HepG2 (cell line): ENCODE data around the gene NIP7. TPM values are rescaled to one million over a fixed set of nuclear protein-coding genes. Genes with fewer than 3 reads are reported as not detected.
A peak's percentile ranks its signal among the peaks of the same experiment; 100 is the strongest.

Experiments used
- CCAR2 ChIP-seq: fragments of 200-400 bp; formaldehyde crosslinking; optimal IDR thresholded peaks from 2 replicates; pipeline ENCODE3; 2018; ENCODE audit warnings: low read depth, mild to moderate bottlenecking, low read length, moderate library complexity
- CENPT ChIP-seq: sonication (generic); formaldehyde crosslinking; IDR thresholded peaks from 2 replicates; pipeline ENCODE4 v1.8.0; 2022; ENCODE audit warnings: low read depth, mild to moderate bottlenecking, moderate library complexity, missing genetic modification reagents
- ETV5 ChIP-seq: IDR thresholded peaks from 2 replicates; pipeline ENCODE4 v1.6.1; 2018; ENCODE audit warnings: missing biosample characterization, missing genetic modification reagents, inconsistent platforms, borderline replicate concordance
- GATAD2A ChIP-seq: IDR thresholded peaks from 2 replicates; pipeline ENCODE4 v1.6.1; 2016
- GFI1 ChIP-seq: sonication (generic); formaldehyde crosslinking; IDR thresholded peaks from 2 replicates; pipeline ENCODE4 v1.5.0; 2020; ENCODE audit warnings: missing genetic modification reagents, mild to moderate bottlenecking, borderline replicate concordance
- HNF4A ChIP-seq: sonication (generic); formaldehyde crosslinking; IDR thresholded peaks from 2 replicates; pipeline ENCODE4 v1.4.0; 2020; ENCODE audit warnings: missing genetic modification reagents
- LCORL ChIP-seq, 2 experiments: fragments of 450-650 bp in 1 of 2; sonication (generic) in 1 of 2; formaldehyde crosslinking in 1 of 2; IDR thresholded peaks; 2 replicates each; pipeline versions ENCODE4 v1.5.0 to v1.6.1; 2017 to 2020; ENCODE audit warnings: antibody characterized with exemption in 1 of 2, missing genetic modification reagents in 1 of 2
- NFE2 ChIP-seq: sonication (generic); formaldehyde crosslinking; IDR thresholded peaks from 2 replicates; pipeline ENCODE4 v1.4.0; 2020; ENCODE audit warnings: missing genetic modification reagents
- NR2C2 ChIP-seq: sonication (generic); formaldehyde crosslinking; IDR thresholded peaks from 2 replicates; pipeline ENCODE4 v1.4.0; 2020; ENCODE audit warnings: missing genetic modification reagents, mild to moderate bottlenecking, moderate library complexity, borderline replicate concordance
- SALL2 ChIP-seq: sonication (generic); formaldehyde crosslinking; IDR thresholded peaks from 2 replicates; pipeline ENCODE4 v1.8.1; 2023; ENCODE audit warnings: mild to moderate bottlenecking, missing genetic modification reagents, inconsistent platforms
- SCMH1 ChIP-seq: sonication (generic); formaldehyde crosslinking; IDR thresholded peaks from 2 replicates; pipeline ENCODE4 v1.9.0; 2021; ENCODE audit warnings: missing genetic modification reagents, mild to moderate bottlenecking, borderline replicate concordance
- SP2 ChIP-seq: sonication (generic); formaldehyde crosslinking; IDR thresholded peaks from 2 replicates; pipeline ENCODE4 v1.5.1; 2020; ENCODE audit warnings: mild to moderate bottlenecking, missing genetic modification reagents
- YY1 ChIP-seq: IDR thresholded peaks from 2 replicates; pipeline ENCODE4 v1.6.1; 2011; ENCODE audit warnings: low read length, low read depth, moderate library complexity, mild to moderate bottlenecking; ENCODE audit not compliant: insufficient read depth, insufficient replicate concordance
- ZEB1 ChIP-seq: IDR thresholded peaks from 2 replicates; pipeline ENCODE4 v1.6.1; 2012; ENCODE audit warnings: mild to moderate bottlenecking, low read depth, inconsistent platforms; ENCODE audit not compliant: insufficient replicate concordance
- ZNF234 ChIP-seq: sonication (generic); formaldehyde crosslinking; conservative IDR thresholded peaks from 2 replicates; pipeline ENCODE4 v1.5.1; 2020; ENCODE audit warnings: mild to moderate bottlenecking, missing genetic modification reagents
- ZNF274 ChIP-seq: sonication (generic); formaldehyde crosslinking; IDR thresholded peaks from 2 replicates; pipeline ENCODE4 v1.5.1; 2020; ENCODE audit warnings: mild to moderate bottlenecking, missing genetic modification reagents
- ZNF557 ChIP-seq: sonication (generic); formaldehyde crosslinking; IDR thresholded peaks from 2 replicates; pipeline ENCODE4 v1.4.0; 2020; ENCODE audit warnings: missing genetic modification reagents
- ZNF619 ChIP-seq: sonication (generic); formaldehyde crosslinking; IDR thresholded peaks from 2 replicates; pipeline ENCODE4 v1.4.0; 2020; ENCODE audit warnings: mild to moderate bottlenecking, missing genetic modification reagents
- polyA plus RNA-seq, 8 experiments: library from polyadenylated mRNA; depleted of rRNA in 3 of 8; stranded (reverse) in 7 of 8; unstranded in 1 of 8; fragments of >200 nt; fragmentation: Illumina TruSeq in 4 of 8; extraction: Trizol in 4 of 8; gene quantifications; 2 replicates each; pipeline versions ENCODE4 v1.2.1 to v1.2.3, GENCODE V29; 2011 to 2016; ENCODE audit warnings: low read depth in 4 of 8, missing spikeins in 1 of 8, mixed read lengths in 1 of 8; ENCODE audit not compliant: insufficient read depth in 1 of 8
- total RNA-seq, 5 experiments: library from RNA; depleted of rRNA; stranded (reverse); fragments of >200 nt; fragmentation: Illumina TruSeq; extraction: Trizol; gene quantifications; 2 replicates each; pipeline ENCODE4 v1.2.3, GENCODE V29; 2016; ENCODE audit warnings: low read depth in 1 of 5
- TF ChIP-seq, protein P1 (sequence below), 2 experiments: sonication (generic) in 1 of 2; formaldehyde crosslinking in 1 of 2; IDR thresholded peaks; 2 replicates each; pipeline versions ENCODE4 v1.5.1 to v1.6.1; 2011 to 2020; ENCODE audit warnings: borderline replicate concordance in 1 of 2, low read depth in 1 of 2, low read length in 1 of 2, mild to moderate bottlenecking in 1 of 2, missing genetic modification reagents in 1 of 2, moderate library complexity in 1 of 2
- TF ChIP-seq, protein P2 (sequence below): sonication (generic); formaldehyde crosslinking; conservative IDR thresholded peaks from 2 replicates; pipeline ENCODE4 v1.8.0; 2022; ENCODE audit warnings: low read depth, missing genetic modification reagents
- TF ChIP-seq, protein P3 (sequence below): sonication (generic); formaldehyde crosslinking; conservative IDR thresholded peaks from 2 replicates; pipeline ENCODE4 v1.8.0; 2022; ENCODE audit warnings: mild to moderate bottlenecking, moderate library complexity, missing genetic modification reagents
- TF ChIP-seq, protein P4 (sequence below): sonication (generic); formaldehyde crosslinking; IDR thresholded peaks from 2 replicates; pipeline ENCODE4 v1.4.0; 2020; ENCODE audit warnings: missing genetic modification reagents, low read depth, mild to moderate bottlenecking, borderline replicate concordance

The NIP7 gene
- total and polyA plus RNA-seq, 2 of the 13 experiments (the other 11 are each of a cell fraction or from before 2014, with no cell fraction given), result 15.3 to 114 TPM

DNA sequence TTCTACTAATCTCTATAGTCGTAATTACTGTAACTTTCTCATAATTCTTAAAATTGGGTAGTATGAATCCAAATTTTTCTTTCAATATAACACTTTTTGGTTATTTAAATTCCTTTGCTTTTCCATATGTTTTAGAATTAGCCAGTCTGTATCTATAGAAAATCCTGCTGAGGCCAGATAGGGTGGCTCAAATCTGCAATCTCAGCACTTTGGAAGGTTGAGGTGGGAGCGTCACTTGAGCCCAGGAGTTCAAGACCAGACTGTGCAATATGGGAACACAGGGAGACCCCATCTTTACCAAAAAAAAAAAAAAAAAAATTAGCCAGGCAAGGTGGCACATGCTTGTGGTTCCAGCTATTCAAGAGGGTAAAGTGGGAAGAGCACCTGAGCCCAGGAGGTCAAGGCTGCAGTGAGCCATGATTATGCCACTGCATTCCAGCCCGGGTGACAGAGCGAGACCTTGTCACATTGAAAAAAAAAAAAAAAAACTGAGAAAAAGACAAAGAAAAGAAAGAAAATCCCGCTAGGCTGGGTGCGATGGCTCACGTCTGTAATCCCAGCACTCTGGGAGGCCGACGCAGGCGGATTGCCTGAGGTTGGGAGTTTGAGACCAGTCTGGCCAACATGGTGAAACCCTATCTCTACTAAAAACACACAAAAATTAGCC, 37.0 kb downstream of the NIP7 start (continued):
- TF ChIP-seq, protein P1, sequence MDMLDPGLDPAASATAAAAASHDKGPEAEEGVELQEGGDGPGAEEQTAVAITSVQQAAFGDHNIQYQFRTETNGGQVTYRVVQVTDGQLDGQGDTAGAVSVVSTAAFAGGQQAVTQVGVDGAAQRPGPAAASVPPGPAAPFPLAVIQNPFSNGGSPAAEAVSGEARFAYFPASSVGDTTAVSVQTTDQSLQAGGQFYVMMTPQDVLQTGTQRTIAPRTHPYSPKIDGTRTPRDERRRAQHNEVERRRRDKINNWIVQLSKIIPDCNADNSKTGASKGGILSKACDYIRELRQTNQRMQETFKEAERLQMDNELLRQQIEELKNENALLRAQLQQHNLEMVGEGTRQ (IDR thresholded peaks at IDR 0.05; ENCODE audit: low read depth, low read length), result no peak
- TF ChIP-seq, protein P1 (CRISPR knock-in tag; IDR thresholded peaks at IDR 0.05; ENCODE audit: borderline replicate concordance), result no peak
- TF ChIP-seq, protein P2, sequence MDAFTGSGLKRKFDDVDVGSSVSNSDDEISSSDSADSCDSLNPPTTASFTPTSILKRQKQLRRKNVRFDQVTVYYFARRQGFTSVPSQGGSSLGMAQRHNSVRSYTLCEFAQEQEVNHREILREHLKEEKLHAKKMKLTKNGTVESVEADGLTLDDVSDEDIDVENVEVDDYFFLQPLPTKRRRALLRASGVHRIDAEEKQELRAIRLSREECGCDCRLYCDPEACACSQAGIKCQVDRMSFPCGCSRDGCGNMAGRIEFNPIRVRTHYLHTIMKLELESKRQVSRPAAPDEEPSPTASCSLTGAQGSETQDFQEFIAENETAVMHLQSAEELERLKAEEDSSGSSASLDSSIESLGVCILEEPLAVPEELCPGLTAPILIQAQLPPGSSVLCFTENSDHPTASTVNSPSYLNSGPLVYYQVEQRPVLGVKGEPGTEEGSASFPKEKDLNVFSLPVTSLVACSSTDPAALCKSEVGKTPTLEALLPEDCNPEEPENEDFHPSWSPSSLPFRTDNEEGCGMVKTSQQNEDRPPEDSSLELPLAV, result no peak
- TF ChIP-seq CCAR2, result no peak
- TF ChIP-seq ZNF557 (CRISPR knock-in tag), result no peak
- TF ChIP-seq HNF4A, result peak; percentile 45
- no peak for TF ChIP-seq ZNF619
- no peak for TF ChIP-seq ETV5 (CRISPR knock-in tag)
- 0 out of 2 replicates have a peak, but pooled peaks have one; percentile 39 for TF ChIP-seq LCORL (IDR thresholded peaks at IDR 0.05)
- no peak for TF ChIP-seq LCORL (CRISPR knock-in tag; IDR thresholded peaks at IDR 0.05)
- no peak for TF ChIP-seq ZNF274
- TF ChIP-seq, protein P3, sequence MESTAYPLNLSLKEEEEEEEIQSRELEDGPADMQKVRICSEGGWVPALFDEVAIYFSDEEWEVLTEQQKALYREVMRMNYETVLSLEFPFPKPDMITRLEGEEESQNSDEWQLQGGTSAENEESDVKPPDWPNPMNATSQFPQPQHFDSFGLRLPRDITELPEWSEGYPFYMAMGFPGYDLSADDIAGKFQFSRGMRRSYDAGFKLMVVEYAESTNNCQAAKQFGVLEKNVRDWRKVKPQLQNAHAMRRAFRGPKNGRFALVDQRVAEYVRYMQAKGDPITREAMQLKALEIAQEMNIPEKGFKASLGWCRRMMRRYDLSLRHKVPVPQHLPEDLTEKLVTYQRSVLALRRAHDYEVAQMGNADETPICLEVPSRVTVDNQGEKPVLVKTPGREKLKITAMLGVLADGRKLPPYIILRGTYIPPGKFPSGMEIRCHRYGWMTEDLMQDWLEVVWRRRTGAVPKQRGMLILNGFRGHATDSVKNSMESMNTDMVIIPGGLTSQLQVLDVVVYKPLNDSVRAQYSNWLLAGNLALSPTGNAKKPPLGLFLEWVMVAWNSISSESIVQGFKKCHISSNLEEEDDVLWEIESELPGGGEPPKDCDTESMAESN, result no peak
- TF ChIP-seq NR2C2 (CRISPR knock-in tag), result peak; percentile 54; the same call in 1 of the 2 replicates
- TF ChIP-seq SP2 (CRISPR knock-in tag), result no peak
- no peak for TF ChIP-seq NFE2 (CRISPR knock-in tag)
- no peak for TF ChIP-seq SCMH1
- TF ChIP-seq ZNF234, result no peak
- no peak for TF ChIP-seq ZEB1
- TF ChIP-seq GATAD2A, result peak; percentile 44; the same call in 1 of the 2 replicates
- 0 out of 2 replicates have a peak, but pooled peaks have one; percentile 26 for TF ChIP-seq GFI1 (CRISPR knock-in tag)
- TF ChIP-seq SALL2 (CRISPR knock-in tag), result no peak
- no peak for TF ChIP-seq YY1
- TF ChIP-seq, protein P4, sequence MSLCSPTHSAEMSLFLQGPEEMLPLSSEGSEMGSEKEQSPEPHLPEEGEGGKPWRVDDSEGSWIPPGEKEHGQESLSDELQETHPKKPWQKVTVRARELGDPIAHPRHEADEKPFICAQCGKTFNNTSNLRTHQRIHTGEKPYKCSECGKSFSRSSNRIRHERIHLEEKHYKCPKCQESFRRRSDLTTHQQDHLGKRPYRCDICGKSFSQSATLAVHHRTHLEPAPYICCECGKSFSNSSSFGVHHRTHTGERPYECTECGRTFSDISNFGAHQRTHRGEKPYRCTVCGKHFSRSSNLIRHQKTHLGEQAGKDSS (CRISPR knock-in tag), result no peak
- TF ChIP-seq CENPT, result no peak
